HuH-7 (cell line): ENCODE results near the gene SCYGR5.
"Not testable (repeated sequence)": the region's sequence is repeated elsewhere in the genome, so short reads cannot be mapped to it uniquely, and the experiment has no call there.

Experiments used
- DNase-seq: peaks from one replicate; pipeline ENCODE4 v3.0.0; 2011; ENCODE audit warnings: low spot score

SCYGR5 gene, protein sequence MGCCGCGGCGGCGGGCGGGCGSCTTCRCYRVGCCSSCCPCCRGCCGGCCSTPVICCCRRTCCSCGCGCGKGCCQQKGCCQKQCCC

DNA sequence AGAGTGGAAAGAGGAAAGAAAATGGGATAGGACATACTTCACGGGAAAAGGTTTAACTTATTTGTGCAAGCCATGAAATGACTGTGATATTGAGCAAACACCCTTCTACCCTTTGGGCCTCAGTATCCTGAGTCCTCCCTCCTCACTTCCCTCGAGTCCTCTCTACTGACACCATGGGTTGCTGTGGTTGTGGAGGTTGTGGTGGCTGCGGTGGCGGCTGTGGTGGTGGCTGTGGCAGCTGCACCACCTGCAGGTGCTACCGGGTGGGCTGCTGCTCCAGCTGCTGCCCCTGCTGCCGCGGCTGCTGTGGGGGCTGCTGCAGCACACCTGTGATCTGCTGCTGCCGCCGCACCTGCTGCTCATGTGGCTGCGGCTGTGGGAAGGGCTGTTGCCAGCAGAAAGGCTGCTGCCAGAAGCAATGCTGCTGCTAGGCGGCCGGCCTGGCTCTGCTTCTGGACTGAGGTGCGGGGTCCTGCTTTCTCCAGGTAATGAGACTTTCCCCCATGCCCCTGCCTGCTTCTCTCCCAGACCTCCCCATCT lies at the start of gene SCYGR5:
Gene SCYGR5, plus strand, starts transcription at position 174 of the 540 bp plus-strand sequence. Its CDS starts 0 bp downstream, at position 174.
- DNase-seq: not testable (repeated sequence)

DNA sequence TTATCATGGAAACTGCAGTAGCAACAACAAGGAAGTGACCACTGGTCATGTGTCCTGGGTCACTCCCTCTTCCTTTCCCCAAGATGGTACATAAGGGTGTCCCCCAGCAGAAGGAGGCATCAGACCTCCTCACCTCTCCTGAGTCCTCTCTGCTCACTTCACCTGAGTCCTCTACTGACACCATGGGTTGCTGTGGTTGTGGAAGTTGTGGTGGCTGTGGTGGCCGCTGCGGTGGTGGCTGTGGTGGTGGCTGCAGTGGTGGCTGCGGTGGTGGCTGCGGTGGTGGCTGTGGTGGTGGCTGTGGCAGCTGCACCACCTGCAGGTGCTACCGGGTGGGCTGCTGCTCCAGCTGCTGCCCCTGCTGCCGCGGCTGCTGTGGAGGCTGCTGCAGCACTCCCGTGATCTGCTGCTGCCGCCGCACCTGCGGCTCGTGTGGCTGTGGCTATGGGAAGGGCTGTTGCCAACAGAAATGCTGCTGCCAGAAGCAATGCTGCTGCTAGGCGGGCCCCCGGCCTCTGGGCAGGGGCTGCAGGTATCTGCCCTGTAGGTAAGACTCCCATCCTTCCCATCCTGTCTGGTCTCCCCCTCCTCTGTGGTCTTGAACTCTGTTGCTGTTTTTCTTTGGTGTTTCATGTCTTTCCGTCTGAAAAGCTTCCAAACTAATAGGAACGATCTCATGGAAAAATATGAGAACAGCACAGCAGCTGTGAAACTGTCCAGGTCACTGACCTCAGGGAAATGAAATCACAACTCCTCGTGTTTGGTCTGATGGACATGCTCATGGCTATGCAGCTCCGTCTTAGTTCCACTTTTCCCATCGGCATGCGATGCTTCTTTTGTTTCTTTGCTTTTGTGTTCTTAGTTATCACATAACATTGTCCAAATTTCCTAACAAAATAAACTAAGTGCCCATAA lies 49.0 kb upstream of the SCYGR5 start, which contains the start of gene SCYGR4:
Gene SCYGR4, plus strand, starts transcription at position 183 of the 915 bp plus-strand sequence. Its CDS starts 0 bp downstream, at position 183.
- no peak for DNase-seq

DNA sequence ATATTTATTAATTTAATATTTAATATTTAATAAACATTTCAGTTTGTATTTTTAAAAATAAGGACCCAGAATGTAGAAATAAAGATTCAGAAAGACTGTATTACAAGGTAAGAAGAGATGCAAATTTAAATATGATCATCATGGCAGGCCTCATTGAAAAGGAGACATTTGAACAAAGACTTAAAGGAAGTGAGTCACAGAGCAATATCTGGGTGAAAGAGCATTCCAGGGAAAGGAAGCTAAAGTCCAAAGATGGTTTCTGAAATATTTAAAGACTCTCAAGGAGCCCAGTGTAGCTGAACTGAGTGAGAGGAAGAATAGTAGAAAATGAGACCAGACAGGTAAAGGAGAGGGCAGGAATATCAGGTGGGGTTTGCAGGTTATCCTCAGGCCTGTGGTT lies 43.4 kb upstream of the SCYGR5 start:
- no peak for DNase-seq

DNA sequence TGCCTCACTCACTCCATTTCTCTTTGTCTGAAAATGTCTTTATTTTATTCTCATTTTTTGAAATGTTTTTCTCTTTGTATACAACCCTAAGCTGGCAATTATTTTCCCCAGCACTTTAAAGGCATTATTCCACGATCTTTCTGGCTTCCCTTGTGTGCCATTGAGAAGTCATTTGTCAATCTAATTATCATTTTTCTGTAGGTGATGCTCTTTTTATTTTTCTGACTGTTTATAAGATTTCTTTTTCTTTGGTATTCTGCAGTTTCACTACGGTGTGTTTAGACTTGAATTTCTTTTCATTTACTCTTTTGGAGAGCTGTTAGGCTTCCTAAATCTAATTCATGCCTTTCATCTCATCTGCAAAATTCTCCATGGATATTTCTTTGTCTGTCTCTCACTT lies 41.2 kb upstream of the SCYGR5 start:
- DNase-seq: no peak

DNA sequence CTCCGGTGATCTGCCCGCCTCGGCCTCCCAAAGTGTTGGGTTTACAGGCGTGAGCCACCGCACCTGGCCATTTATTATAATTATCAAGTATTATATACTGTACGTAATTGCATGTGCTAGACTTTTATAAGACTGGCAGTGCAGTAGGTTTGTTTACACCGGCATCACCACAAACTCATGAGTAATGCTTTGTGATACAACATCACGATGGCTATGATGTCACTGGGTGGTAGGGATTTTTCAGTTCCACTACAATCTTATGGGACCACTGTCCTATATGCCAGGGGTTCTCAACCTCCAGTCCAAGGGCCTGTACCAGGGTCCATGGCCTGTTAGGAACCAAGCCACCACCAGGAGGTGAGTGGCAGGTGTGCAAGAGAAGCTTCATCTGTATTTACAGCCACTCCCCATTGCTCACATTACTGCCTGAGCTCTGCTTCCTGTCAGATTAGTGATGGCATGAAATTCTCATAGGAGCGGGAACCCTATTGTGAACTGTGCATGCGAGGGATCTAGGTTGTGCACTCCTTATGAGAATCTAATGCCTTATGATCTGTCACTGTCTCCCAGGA lies 39.9 kb upstream of the SCYGR5 start:
- no peak for DNase-seq

DNA sequence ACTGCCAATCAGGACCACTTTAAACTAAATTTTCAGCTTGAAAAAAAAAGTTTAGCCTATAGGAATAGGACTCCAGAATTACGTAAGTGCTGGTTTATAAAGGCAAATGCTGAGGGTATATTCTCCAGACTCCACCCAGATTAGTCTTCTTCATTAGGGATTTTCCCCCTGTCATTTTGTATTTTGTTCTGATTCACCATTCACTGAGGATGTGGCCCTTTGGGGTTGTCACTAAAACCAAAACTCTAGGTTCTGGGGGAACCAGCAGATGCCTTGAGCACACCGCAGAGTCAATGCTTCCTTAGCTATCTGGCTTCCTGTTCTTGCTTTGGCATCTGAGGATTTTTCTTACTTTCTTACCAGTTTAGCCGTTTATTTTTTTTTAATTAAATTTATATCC lies 38.8 kb upstream of the SCYGR5 start:
- DNase-seq: no peak

DNA sequence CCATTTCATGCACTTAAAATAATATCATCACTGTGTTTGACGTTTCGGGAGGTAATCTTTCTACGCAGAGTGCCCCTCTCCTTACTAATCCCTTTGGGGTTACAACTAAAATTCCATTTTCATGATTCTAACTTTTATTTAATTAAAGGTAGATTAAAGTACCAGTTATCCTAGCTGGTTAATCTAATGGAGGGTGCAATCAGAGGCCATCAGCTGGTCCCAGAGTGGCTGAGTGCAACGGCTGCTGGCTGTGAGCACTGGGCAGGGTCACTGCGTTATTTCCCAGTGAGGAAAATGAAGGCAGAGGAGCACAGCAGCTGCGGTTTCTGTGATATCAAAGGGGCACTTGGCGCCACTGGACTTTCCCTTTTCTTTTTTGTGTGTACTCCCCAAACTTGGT lies 37.2 kb upstream of the SCYGR5 start:
- no peak for DNase-seq

DNA sequence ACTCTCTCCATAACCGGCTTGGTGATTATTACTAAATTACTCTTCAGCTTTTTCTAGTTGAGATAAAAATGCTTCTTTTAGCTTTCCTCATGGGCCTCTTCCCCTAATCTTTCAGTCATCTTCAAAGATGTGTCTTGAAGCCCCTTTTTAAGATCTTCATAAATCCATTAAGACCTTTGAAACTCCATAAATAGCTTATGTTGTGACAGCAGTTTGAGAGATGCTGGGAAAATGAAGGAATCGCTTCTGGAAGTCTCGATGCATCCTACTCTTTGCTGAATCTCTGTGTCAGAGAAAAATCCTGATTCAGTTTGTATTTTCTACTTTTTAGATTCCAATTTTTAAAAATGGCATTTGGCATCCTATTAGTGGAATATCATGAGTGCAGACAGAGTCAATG lies 36.3 kb upstream of the SCYGR5 start:
- no peak for DNase-seq

DNA sequence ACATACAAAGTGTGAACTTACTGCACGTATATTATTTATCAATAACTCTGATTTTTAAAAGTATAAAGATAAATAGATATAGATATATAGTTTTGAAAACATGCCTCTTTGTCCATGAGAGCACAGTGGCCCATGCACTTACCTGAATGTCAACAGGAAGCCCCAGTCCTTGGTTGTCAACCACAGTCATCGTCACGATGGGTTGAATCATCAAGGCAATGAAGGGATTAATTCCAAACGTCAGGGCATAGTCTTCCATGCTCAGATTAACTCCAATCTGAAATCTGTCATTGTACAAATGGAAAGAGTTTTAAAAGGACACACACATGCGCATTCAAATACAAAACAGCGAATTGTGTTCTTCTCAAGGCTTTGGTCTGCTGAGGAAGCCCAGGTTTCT lies 33.8 kb upstream of the SCYGR5 start:
- no peak for DNase-seq

DNA sequence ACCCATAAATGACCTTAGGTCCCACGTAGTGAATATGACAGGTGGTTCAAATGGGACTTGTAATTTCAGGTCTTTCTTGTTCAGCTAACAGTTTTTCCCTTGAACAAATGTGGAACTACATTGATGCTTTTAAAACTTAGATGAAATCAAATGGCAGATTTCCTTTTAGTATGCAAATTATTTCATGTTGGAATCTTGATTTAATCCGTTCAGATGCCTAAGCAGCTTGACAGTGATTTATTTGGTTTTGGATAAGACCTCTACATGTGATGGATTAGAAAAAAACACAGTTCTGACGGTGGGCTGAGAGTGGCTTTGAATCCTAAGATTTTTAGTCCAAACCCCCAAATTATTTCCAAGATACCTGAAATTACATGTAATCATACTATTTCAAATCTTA lies 32.4 kb upstream of the SCYGR5 start:
- DNase-seq: no peak

DNA sequence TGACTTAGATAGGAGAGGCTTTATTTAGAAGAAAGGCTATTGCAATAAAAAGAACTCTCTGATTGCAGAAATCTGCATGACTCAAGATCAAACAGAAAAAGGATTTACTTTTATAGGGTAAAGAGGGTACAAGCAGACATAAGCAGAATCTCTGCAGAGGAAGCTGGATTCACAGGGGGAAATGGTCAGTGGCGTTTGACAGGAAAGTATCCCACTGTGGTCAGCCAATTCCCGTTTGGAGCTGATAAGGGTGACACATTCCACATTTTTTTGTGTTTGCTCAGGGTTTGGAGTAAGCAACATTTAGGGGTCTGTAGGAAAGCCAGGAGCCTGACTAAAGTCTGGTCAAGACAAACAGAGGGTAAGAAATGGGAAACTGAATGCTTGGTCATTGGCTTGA lies 23.9 kb upstream of the SCYGR5 start:
- no peak for DNase-seq

DNA sequence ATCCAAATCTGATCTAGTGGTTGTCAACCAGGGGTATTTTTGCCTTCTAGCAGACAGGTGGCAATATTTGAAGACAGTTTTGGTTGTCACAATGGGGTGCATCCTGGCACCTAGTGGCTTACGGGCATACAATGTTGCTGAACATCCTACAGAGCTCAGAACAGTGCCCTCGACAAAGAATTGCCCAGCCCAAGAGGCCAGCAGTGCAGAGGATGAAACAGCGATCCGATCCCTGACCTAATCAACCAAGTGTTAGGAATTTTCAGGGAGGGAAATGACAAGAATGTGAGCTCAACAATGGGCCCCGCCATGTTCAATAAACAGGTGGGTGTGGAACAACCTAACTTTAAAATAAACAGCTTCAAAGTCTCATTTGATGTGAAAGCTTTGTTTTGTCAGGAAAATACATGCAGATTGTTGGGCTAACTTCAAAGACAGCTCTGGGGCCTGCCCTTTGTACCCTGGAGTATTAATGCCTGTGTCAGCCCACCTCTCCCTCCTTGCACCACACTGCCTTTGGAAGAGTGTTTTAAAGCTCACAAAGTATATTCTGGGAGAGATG lies 22.5 kb upstream of the SCYGR5 start:
- DNase-seq: no peak

DNA sequence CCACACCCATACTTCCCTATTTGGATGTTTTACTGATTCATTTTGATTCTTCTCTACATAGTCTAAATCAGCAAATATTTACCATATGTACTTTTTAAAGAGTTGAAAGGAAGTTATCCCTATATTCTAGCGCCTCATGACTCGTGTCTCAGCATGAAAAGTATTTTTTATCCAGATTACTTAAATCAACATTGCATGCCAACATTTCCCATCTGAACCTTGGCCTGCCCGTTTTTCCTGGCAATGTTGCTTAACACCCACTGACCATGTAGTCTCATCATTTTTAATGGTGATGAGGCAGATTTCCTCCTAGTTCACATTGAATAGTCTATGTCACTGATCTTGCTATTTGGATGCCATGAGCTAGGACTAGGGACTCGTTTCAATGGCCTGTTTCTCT lies 13.2 kb upstream of the SCYGR5 start:
- no peak for DNase-seq

DNA sequence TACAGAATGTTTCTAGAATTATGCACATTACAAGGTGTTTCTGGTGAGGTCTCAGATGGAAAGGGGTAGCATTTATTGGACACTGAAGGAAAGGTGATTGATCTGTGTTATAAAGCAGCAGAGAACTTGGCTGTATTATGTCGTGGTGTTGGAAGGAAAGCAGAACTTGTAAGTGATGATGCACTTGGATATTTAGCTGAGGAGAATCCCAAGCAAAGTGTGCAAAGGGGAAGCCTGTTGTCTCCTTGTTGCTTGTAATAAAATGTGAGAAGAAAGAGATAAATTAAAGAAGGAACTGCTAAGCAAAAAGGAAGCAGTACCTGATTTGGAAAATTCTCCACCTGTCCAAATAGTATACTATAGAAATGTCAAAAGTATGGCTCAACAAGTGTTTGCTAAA lies 12.2 kb upstream of the SCYGR5 start:
- no peak for DNase-seq

DNA sequence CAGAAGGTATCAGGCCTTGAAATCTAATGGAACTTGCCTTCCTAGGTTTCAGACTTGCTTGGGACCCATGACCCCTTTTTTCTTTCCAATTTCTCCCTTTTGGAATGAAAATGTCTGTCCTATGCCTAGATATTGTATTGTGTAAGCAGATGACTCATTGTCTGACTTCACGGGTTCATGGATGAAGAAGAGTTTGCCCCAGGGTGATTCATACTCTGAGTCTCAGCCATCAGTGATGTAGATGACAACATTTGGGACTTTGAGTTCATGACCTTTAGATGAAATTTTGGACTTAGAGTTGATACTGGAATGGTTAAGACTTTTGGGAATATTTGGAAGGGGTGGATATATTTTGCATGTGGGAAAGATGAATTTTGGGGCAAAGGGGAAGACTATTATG lies 11.2 kb upstream of the SCYGR5 start:
- DNase-seq: no peak

DNA sequence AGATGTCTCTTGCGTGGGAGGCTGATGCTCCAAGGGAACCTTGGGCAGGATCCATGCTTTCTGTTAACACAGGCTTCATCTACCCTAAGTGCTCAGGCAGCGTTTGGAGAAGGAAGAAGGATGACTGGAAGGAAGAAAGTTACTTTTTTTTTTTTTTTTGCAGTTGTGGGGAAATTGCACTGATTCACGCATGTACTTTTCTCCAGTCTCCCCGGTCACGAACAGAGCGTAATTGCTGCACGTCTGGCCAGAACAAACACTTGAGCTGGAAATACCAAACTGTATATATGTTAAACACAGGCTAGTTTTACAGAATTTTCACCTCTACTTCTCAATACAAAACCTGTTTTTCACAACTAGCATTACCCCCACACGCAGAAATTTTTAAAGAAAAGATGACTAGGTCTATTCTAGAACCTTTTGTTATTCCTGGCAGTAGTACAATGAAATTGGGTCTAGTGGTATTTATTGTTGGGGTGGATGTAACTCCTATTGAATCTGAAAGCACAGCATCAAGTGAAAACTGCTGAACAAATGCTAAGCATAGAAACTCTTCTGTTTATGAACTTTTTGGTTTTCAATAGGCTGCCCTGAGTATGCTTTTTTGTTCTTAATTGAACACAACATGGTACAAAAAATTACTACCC lies 9.3 kb upstream of the SCYGR5 start:
- no peak for DNase-seq

DNA sequence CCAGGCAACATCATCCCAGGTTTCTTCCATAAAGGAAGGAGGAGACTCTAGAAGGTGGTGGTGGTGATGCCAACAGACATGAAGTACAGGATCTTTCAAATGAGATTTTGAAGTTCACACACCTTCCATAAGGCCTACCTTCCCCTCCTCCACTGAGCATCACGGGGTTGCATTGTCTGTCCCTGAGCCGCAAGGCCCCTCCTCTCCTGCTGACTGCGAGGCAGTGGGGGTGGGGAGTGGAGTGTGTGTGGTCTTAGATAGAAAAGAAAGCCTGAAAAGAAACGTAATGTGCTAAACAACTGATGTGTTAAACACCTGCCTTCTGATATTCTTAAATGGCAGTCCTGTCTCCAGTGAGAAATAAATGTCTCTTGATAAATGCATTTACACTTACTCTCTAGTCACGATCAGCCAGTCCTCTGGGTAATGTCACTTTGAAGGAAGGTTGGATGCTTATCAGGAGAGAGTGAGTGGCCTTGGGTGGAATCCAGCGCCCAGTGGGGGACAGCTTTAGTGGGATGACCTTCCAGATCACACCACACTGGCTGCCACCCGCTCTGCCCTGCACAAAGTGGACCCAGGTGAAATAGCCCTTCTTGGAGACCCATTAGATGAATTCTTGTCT lies 5.5 kb upstream of the SCYGR5 start:
- DNase-seq: no peak

DNA sequence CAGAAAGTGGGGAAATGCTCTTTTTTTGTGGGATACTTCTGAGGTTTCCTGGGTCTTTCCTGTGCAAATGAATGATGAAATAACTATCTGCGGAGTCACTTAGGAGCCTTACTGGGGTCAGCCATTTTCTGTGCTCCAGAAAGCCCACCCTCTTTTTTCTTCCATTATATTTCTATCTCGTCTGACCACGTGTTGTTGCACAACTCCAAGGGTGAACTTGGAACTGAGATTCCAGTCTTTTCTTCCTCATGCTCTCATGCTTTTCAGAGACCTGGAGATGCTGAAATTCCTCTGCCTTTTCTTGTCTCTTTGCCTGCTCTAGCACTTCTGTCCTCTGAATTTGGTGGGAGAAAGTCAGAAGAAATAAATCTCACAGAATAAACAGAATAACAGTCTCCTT lies 4.8 kb upstream of the SCYGR5 start:
- no peak for DNase-seq

DNA sequence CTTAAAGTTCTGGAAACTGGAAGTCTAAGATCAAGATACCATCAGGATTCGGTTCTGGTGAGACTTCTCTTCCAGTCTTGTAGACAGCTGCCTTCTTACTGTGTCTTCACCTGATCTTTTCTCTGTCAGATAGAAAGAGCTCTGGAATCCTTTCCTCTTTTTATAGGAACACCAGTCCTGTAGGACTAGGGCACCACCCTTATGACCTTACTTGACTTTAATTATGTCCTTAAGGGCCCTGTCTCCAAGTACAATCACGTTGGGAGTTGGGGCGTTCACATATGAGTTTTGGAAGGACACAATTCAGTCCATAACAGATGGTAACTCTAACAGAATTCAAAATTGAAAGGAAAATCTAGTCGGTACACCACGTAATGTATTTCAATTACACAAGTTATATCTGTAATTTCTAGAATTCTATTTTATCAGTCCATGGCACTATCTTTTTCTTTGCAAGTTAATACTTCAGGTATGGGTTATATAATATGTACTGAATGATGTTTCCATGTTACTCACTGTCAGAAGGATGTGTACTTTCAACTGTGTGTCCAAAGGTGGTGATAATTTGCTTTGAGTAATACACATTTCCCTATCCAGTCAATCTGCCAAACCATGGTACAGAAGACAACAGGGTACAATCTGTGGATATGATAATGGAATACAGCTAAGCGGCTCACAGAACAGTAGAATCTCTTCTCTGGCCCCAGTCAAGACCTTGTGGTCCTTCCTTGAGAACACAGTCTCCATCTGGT lies 1.2 kb upstream of the SCYGR5 start:
- no peak for DNase-seq

DNA sequence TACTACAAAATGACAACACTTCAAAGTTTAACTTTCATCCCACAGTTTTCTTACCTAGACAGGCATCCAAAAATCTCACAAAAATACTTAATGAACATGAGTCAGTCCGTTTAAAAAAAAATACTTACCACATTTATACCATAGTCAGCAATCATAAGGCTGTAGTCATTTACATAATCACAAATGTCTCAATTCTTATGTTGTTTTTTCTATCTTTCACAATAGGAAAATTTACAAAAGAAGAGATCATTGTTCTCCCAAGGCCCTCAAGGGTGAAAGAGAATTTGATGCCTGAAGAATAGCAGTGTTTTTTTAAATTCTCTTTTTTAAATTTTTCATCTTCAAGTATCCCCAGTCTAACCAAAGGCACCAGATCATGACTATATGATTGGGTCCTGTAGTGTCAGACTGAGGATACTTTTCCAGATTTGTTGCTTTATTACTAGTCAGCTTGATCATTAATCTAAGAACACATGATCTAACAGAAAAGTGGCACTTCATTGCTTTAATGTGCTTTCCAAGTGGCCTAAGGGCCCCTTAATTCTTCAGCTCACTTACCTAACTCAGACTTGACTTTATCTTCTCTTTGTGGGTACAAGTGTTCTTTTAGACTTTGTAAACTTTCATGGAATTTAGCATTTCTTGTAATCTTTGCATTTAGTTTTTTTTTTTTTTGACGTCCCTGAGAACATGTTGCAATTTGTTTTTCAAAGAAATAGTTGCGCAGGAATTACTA lies 4.7 kb downstream of the SCYGR5 start:
- DNase-seq: no peak
